CD4-positive, alpha-beta T cell treated with Interleukin-15 for 1 hour (primary cell): ENCODE measurements around the gene GTF3C1.

Source experiments
- DNase-seq: peaks from one replicate; pipeline ENCODE4 v3.0.0-alpha.2; 2020

GTF3C1 gene

DNA sequence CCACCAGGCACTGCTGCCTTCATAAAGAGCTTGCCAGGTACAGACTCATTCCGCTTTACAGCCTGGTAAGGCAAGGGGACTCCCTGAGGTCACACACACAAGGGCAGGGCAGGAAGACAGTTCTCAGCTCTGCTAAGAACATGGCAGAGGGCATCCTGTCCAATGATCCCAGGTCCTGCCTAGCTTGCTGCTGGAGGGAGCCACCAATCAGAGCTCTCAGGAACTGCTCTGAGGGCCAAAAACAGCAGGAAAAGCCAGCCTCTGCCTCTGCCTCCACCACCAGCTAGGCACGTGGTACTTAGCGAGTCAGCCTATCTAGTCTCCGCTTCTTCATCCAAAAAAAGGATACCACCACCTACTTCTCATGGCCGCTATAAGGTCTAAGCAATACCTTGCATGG, 66.1 kb downstream of the GTF3C1 start:
- DNase-seq: no peak

DNA sequence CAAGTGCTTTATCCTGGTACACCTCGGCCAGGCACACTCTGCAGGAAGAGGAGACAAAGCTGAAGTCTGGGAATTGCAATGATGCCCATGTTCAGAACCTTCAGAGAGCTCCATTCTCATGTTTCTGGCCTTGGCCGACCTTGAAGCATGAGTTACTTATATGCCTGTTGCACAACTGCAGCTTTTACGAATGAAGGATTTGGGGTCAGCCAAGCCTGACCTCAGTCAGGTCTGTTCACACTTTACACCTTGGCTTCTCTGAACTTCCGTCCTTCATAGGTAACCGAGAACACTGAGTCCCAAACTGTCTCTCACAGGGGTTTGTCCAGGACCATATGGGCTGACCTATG, 66.7 kb downstream of the GTF3C1 start:
- no peak for DNase-seq

DNA sequence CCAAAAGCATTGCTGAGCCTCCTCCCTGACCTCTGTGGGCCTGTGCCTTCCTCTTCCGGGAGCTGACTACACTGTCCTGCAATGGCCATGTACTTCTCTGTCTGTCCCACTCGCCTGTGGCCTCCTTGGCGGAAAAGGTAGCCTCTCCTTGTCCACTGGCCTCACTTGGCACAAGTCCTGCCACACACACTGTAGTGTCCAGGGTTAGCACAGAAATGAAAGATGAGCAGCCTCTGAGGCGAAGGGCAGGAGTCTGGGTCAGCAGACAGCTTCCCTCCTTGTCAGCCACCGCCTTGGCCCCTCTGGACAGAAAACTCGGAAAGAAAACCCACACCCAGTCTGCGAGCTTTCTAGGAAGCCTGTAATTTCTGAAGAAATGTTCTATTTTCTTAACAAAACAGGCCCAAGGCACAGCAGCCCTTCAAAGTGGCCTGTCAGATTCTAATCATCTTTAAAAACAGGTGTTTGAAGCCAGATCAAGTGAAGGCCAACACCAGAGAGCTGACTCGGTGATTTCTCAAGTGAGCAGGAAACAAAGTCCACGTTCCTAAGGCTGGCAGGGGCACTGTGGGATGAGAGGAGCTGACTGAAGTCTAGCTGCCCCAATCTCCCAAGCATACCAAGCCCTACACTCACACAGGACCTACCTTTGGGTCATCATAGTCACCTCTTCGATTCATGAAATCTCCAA, 67.2 kb downstream of the GTF3C1 start:
- no peak for DNase-seq

DNA sequence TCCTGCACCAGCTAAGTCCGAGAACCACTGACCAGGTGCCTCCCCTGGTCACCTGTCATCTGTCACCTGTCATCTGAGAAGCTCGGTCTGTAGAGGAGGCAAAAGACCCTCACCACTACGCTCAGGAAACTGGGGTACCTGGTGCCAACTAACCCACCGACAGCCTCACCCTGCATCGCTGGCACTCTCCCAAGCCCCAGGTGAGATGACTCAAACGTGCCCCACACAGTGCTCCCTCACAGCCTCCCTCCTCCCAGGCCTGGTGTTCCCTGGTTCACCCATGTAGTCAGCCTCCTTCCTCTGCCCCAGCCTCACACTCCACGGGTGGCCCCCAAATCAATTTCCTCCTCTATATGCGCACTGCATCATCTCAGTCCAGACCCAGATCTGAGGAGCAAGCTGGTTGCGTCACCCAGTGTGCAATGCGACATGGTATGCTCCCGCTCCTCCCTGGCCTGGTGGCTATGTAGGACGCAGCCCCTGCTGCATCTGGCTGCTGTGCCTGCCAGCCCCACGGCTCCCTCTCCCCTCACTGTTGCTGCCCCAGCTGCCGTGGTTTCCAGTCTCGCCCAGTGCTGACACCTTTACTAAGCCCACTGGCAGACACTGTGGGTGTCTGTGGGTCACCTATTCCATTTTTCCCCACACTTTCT, 68.3 kb downstream of the GTF3C1 start:
- no peak for DNase-seq

DNA sequence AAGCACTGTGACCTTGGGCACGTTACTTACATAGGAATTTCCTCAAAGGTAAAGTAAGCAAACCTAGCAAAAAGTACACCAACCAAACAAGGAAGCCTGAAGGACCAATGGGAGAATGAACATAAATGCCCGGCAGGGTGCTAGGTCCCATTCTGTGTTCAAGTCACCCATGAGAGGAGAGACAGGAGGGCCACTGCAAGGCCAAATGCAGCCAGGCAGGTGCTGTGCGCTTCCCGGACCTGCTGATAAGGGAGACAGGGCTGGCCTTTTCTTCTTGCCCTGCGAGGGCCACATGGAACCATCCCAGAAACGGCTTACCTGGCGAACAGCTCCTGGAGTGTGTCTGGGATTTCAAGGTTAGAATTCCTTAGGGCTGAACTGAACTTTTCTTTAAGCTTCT, 69.0 kb downstream of the GTF3C1 start:
- no peak for DNase-seq

DNA sequence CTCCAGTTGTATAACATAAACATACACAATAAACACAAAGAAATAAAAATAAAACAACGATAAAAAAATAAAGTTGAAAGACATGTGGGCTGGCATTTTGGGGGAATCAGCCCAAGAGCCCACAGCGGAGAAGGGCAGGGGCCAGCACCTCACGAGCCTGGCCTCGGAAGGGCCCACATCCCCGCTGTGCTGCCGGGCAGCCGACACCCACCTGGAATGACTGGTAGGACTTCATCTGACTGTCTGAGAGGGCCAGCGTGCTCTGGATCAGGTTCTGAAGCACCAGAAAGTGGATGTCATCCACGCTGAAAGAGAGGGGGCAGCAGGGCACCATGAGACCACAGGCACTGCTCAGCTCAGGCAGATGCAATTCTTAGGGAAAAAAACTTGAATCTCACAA, 73.5 kb downstream of the GTF3C1 start:
- DNase-seq: no peak

DNA sequence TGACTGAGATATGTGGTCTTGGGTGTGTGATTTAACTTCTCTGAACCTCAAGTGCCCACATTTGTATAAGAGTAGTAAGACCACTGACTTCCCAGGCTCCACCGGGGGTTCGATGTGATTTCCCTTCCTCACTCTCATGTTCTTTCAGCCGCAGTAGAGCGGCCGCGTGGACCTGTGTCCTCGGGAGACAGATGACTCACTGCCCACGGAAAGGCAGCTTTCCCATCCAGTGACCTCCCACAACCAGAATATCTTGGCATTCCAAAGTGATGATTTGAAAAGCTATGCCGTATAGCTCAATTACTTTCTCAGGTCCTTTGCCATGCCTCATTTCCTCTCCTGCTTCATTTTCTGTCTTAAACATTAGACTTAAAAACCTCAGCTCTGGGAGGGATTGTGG, 74.2 kb downstream of the GTF3C1 start:
- no peak for DNase-seq

DNA sequence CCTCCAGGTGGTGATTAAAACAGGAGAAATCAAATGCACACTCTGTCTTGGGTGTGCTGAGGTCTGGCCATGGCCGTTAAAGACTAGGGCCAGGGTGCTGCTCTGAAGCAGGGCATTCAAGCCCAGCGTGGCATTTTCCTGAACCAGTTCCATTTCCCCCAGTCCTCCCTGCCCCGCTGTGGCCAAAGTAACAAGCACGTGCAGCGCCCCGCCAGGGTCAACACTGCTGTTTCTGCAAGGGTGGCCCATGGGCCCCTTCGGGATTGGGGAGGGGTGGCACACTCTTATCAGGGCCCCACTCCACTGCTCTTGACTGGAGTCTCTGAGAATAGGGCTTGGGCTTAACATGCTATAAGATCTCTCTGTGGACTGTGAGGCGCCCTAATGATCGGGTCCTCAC, 74.8 kb downstream of the GTF3C1 start:
- no peak for DNase-seq

DNA sequence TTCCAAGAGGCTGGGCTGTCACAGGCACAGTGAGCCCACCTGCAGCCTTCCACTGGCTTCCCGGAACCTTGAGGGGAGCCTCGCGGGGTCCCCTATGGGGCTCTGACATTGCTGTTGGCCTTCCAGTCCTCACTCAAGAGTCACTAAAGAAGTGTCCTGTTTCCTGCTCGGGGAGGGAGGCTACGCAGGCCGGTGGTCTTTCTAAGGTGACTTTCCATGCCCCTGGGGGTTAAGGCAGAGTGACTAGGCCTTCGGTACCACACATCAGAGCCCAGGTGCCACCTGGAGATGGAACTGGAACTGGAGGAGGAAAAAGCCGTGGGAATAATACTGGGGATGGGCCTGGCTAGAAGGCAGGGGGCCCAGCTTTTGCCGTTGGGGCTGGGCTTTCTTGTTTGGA, 75.7 kb downstream of the GTF3C1 start:
- DNase-seq: no peak

DNA sequence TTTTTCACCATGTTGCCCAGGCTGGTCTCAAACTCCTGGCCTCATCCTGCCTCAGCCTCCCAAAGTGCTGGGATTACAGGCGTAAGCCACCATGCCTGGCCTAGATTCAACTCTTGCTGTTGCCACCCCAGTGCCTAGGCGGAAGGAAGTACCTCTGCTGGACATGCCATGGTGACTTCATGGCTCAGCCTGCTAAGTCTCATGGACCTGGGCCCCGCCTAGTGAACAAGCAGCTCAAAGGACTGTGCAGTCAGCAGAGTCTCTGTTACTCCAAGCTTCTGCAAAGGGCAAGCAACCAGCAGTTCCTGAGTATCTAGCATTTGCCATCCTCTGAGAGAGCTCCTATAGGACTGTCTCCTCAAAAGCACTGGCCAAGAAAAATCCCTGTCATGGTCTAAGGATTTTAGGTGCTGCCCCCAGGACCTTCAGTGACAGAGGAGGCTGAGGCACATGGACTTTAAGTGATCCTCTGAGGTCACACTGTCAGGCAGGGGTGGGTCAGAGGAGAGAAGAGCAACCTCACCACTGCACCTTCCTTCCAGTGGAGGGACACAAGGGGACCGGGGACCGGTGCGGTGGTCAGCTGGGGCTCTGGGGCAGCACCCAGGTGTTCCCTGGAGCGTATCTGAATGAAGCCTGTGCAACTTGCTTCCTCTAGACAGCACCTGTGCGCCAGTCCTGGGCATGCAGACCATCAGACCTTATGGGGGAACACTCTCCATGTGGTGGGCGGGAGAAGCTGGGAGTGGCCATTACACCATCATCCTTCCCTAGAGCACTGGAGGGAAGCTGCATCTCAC, 76.4 kb downstream of the GTF3C1 start:
- DNase-seq: no peak

DNA sequence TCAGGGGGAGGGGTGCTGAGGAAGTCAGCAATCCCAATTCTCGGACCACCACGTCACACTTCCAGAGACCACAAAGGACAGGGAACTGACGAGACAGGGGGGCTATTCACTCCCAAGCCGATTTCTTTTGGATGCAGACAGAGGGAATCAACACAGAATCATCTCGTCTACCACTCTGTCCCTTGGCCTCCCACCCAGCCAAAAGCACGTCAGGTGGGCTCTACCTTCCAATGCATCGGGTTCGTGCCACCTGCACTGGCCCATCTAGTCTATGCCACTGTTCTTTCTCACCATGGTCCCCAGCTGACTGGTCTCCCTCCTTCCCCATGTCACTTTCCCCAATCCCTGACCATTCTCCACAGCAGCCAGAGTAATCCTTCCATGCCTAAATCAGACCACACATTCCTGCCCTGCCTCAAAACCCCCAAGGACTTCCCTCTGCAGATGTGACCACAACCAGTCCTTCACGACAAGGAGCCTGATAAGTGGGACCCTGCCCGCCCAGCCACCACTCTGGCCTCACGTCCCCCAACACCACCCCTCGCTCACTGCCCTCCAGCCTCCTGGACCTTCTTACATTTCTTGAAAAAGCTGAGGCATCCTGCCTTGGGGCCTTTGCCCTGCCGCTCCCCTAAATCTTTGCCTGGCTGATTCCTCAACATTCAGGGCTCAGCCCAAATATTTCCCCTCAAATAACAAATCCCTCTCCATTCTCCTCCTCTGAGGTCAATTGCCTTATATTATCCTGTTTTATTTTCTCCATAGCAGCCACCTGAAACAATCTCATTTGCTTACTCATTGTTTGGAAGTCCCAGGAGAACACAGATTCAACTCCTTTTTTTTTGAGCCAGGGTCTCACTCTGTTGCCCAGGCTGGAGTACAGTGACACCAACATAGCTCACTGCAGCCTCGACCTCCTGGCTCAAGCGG, 77.4 kb downstream of the GTF3C1 start:
- DNase-seq: no peak

DNA sequence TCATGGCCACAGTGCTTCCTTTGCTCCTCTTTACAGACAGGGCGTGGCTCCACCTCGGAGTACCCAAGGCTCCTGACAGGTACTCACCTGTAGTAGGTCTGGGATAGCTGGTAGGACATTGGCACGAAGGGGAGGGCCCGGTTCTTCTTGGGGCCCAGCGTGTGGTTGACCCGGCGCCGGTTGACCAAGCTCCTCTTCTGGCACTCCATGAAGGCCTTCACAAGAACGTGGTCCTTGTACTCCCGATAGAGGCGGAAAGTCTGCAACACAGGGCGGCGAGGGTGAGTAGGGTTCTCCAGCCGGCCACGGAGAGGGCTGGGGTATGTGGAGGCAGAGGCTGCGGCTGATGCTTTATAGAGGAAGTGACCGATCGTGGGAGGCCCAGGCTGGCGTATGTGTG, 78.1 kb downstream of the GTF3C1 start:
- DNase-seq: no peak

DNA sequence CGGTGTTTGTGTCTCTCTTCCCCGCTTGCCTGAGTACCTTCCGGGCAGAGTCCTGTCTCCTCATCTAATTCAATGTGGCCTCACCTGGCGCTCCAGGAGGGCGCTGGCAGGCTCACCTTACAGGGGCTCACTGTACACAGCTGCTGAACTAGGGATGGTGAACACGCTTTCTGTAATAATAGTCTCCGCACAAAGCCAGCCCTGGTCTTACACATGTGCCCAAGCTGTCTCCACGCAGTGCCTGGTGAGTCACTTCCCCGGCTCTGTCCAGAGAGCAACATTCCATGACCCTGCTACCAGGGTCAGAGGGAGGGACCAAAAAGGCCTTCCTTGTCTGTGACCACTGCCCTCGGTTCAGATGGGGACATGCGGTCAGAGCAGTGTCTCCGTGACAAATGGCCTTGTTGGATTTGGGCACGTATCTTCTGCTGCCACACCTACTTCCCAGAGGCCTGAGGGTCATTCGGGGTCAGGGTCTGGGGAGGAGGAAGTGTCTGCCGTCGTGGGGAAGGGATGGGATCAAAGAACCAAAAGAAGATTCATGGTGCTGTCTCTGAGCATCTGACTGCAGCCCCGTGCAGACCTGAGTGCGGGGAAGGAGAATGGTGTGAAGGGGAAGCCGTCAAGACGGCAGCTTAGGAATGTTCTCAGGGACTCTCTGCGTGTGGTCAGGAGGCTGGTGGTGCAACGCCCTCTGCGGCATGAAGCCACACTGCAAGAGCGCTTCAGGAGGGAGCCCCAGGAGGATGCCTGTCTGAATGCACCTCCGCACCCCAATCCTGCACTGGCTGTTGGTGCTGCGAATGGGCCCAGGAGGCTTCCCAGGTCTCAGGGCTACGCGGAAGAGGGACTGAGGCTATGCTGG, 78.9 kb downstream of the GTF3C1 start:
- no peak for DNase-seq

DNA sequence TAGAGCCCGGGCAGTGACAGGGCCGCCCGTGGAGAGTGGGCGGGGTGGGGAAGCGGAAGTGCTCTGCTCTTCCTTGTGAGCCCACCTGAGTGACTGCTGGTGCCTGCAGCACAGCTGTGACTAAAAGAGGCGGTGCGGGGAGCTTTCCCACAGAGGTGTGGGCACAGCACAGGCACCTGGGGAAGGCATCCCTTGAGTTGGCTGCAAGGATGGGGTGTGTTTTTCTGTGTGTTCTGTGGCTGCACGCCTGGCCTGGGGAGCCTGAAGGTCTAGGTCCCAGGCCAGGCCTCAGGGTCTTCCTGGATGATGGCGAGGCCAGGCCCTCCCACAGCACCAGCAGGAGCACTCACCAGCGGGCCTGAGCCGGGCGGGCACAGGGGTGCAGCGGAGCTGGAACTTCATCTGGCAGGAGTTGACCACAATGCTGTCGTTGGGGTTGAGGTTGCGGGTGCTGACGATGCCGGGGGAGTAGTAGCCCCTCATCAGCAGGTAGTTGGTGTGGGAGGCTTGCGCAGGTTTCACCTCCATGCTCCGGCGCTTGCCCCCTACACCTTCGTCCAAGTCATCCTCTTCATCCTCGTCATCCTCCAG, 80.7 kb downstream of the GTF3C1 start:
- no peak for DNase-seq

DNA sequence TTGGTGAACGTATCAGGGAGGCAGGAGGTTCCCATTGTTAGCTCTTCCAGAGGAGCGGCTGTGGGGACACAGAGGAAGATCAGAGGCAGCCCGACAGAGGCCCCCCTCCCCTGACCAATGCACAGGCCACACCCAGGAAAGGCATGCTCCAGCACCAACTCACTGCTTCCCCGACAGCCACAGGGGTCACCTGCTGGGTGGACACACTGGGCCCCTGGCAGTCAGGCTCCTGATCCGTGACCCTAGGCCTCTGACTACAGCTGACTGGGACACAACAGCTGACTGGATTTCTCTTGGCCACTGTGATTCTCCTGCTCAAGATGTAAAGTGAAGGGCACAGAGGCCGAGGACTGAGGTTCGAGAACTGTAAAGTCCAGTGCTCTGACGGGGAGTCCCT, 84.2 kb downstream of the GTF3C1 start:
- DNase-seq: no peak

DNA sequence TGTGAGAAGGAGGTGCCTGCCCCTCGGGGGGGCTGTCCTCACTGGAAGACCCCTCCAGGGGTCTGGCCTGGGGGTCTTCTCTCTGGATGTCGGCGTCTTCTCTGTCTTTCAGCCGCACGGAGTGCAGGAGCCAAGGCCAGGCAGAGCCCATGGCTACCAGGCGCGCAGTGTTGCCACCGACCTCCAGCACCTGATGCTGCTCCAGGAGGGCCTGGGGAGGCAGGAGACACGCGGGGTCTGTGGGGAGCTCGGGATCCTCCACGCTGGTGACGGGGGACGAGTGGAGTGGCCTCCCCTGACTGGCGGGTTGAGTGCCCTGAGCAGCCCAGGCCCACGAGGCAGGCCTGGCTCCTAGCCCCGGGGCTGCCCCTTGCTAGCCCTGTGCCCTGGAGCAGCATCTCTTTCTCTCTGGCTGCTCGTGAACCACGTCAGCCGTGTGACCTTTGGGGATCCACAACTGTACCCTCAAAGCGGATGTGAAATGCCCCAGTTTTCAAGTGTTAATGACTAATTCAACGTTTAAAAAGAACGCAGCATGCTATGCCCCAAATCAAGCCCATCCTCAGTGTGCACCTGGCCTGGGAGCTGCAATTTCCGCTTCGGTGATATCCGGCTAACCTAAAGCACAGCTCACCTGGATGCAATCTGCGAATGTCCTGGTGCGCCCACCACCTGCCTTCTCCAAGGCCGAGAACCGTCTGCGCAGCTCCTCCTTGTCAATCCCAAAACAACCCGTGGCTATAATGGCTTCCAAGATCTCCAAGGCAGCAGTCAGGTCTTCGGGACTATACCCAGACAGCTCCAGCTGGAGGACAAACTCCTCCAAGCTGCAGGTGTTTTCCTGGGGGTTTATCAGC, 84.9 kb downstream of the GTF3C1 start:
- peak; percentile 30 for DNase-seq

DNA sequence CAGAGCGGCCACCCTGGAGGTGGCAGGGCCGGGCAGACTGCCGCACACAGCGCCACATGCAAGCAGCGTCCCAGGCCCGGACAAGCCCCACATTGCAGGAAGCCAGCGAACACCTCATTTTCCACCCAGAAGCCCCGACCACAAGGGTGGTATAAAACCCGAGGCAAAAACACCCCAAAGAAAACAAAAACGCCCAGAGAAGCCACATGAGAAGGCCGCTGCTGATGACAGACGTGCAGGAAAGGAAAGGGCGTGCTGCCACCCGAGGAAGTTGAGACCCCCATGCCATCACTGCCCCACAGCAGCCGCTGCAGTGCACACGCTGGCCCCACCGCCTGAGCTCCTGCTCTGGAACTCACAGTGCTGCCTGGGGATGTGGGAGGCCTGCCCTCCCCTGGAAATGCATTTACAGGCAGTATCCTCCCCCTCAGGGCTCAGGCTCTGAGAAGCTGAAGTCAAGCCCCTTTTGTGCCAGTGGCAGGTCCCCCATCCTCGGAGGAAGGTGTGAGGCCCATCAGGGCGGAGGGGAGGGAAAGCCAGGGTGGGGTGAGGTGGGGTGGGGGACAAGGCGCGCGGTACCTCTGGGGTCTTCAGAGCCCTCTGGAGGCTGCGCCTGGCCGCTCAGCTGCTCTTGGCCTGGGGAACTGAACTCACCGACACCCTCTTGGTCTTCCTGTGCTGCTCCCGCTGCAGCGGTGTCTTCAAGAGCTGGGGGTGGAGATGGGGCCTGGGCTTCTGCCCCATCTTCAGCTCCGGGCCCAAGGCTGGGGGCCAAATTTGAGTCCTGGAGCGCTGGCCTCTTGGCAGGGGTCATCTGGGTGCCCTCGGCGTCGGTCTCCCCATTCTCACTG, 85.7 kb downstream of the GTF3C1 start:
- peak; percentile 71 for DNase-seq

DNA sequence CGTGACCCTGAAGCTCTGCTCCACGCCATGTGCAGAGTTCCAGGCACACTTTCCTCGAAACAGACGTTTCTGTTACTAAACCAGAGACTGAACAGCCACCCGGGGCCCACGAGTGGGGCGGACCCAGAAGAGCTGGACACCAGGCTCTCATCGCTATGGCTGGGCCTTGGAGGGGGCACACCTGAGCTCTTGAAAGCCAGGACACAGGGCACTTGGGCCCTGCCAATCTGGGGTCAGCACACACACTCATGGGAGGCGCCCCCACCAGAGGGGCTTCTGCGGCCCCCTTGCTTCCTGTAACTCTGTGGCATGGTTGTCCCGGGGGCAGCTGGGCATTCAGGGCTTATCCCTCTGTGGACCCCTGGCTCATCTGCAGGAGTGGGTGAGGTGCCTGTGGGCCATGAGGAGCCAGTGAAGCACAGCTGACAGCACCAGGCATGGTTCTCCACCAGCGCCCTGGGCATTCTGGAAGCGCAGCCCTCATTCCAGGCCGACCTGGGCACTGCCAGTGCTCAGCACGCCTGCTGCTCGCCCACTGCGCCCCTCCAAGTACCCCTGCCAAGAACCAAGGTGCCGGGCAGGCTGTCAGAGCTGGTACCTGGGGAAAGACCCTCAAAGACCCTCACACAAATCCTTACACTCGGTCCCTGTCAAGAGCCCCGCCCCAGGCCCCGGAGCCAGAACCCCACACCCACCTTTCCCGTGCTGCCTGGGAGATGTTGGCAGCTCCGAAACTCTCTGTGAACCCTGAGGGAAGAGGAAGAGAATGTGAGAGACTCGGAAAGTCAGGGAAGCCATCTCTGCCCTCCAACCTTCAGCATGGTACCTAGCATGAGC, 86.6 kb downstream of the GTF3C1 start:
- no peak for DNase-seq
